ENCODE measurements around the gene BPHL. TPM values are rescaled to one million over a fixed set of nuclear protein-coding genes. Genes with fewer than 3 reads are reported as not detected.

The BPHL gene
- 7.6 and 9.4 TPM in 2 replicates for total RNA-seq

GRCh38 chr6:3118353-3119039 lies at the start of gene BPHL:
BPHL (plus strand) TSS chr6:3118711; CDS start chr6:3118741, 30 bp downstream.

GRCh38 chr6:3157131-3157933 lies 38.8 kb downstream of the BPHL start, which contains the start of gene TUBB2A:
TUBB2A (minus strand) TSS chr6:3157544; CDS start chr6:3157463, 81 bp downstream.

Other genes starting within 250 kb of the BPHL start
- 34.9 and 40.2 TPM in 2 replicates for gene SERPINB9, start 215.4 kb upstream of the BPHL start, total RNA-seq
- 110 and 128 TPM in 2 replicates for gene SERPINB6, start 147.1 kb upstream of the BPHL start, total RNA-seq
- gene NQO2, start 118.8 kb upstream of the BPHL start, total RNA-seq, result 11.7 and 13.9 TPM in 2 replicates
- 18.6 and 21.7 TPM in 2 replicates for gene RIPK1, start 50.2 kb upstream of the BPHL start, total RNA-seq
- gene TUBB2A, start 38.8 kb downstream of the BPHL start, total RNA-seq, result 64.7 and 102 TPM in 2 replicates
- 0.63 and 2.9 TPM in 2 replicates for gene TUBB2B, start 108.9 kb downstream of the BPHL start, total RNA-seq
- 63.9 and 65.9 TPM in 2 replicates for gene PSMG4, start 140.2 kb downstream of the BPHL start, total RNA-seq

Data from endothelial cell of coronary artery (primary cell).